GM12878 (cell line): Measurements from ENCODE around the gene DOCK7. TPM values are rescaled to one million over a fixed set of nuclear protein-coding genes. Genes with fewer than 3 reads are reported as not detected.

Experiments
- ATAC-seq: fragments of 200-7000 bp; cut with Tn5 transposase; 3 replicates; pipeline ENCODE4 v1.9.1; 2020; ENCODE audit warnings: mild to moderate bottlenecking, moderate library complexity
- BruUV-seq: library from RNA; stranded (reverse); fragments of 400-500 nt; replicated peaks from 2 replicates; lab custom pipeline; 2021; lab: Mats Ljungman, UMichigan
- CTCF ChIA-PET: fragments of 300-600 bp; sonication (Branson Sonifier 250); formaldehyde crosslinking; extraction: SDS; loops from one replicate; lab custom pipeline; 2021; ENCODE audit warnings: inconsistent platforms; lab: Yijun Ruan, JAX
- POLR2A ChIA-PET: fragments of 350-600 bp; formaldehyde crosslinking; extraction: SDS; loops from one replicate; lab custom pipeline; 2021; ENCODE audit warnings: inconsistent platforms; lab: Charles Lee
- RAD21 ChIA-PET: fragments of 300-600 bp; sonication (Branson Sonifier 250); formaldehyde crosslinking; loops from one replicate; lab custom pipeline; 2023; ENCODE audit warnings: antibody characterized with exemption; ENCODE audit not compliant: unreplicated experiment; lab: Charles Lee
- SMC1A ChIA-PET: fragments of 300-600 bp; sonication (Branson Sonifier 250); formaldehyde crosslinking; loops from one replicate; lab custom pipeline; 2023; ENCODE audit not compliant: unreplicated experiment, uncharacterized antibody; lab: Charles Lee
- DNase-seq: peaks from one replicate; pipeline ENCODE4 v3.0.0-alpha.2; 2011; ENCODE audit warnings: low read depth, low spot score
- FAIRE-seq: peaks from 3 replicates; lab custom pipeline; 2011; peaks lifted over from hg19 to GRCh38; lab: Jason Lieb, UNC
- H2AFZ ChIP-seq: 2 replicates; pipeline ENCODE4 v1.6.0; 2011; ENCODE audit warnings: low read depth, low read length, control low read depth; ENCODE audit not compliant: control insufficient read depth
- H3K27ac ChIP-seq: 2 replicates; pipeline ENCODE4 v1.5.1; 2011; ENCODE audit warnings: control low read depth; ENCODE audit not compliant: control insufficient read depth, insufficient read depth
- H3K27me3 ChIP-seq, 2 experiments: replicated peaks in 1 of 2; 2 replicates each; pipeline versions ENCODE4 v1.6.0 to v1.6.1; 2011; ENCODE audit warnings: low read length in 1 of 2; ENCODE audit not compliant: control insufficient read depth in 2 of 2, insufficient read depth in 2 of 2
- H3K36me3 ChIP-seq, 2 experiments: 2 replicates each; pipeline ENCODE4 v1.5.1; 2011; ENCODE audit warnings: low read length in 1 of 2; ENCODE audit not compliant: control insufficient read depth in 2 of 2, insufficient read depth in 2 of 2
- H3K4me1 ChIP-seq: 2 replicates; pipeline ENCODE4 v1.6.1; 2011; ENCODE audit warnings: mild to moderate bottlenecking, low read length, moderate library complexity, mixed read lengths; ENCODE audit not compliant: control insufficient read depth, insufficient read depth
- H3K4me2 ChIP-seq: 2 replicates; pipeline ENCODE4 v1.6.0; 2011; ENCODE audit warnings: control low read depth; ENCODE audit not compliant: control insufficient read depth, insufficient read depth
- H3K4me3 ChIP-seq: fragments of 200-600 bp; sonication (generic); 2 replicates; pipeline ENCODE4 v1.5.1; 2016
- H3K79me2 ChIP-seq: 2 replicates; pipeline ENCODE4 v1.6.0; 2011; ENCODE audit warnings: low read length; ENCODE audit not compliant: control insufficient read depth, insufficient read depth
- H3K9ac ChIP-seq: 2 replicates; pipeline ENCODE4 v1.8.0; 2011; ENCODE audit warnings: low read length, control low read depth, mixed read lengths; ENCODE audit not compliant: control insufficient read depth, insufficient read depth
- H3K9me3 ChIP-seq: replicated peaks from 3 replicates; pipeline ENCODE4 v1.5.1; 2011; ENCODE audit warnings: mild to moderate bottlenecking, low read length; ENCODE audit not compliant: control insufficient read depth, insufficient read depth
- H4K20me1 ChIP-seq: 2 replicates; pipeline ENCODE4 v1.6.0; 2011; ENCODE audit not compliant: control insufficient read depth, insufficient read depth
- ASH2L ChIP-seq: fragments of 300-600, 200-600 bp; sonication (generic); IDR thresholded peaks from 2 replicates; pipeline ENCODE4 v1.6.1; 2017; ENCODE audit warnings: low read depth, mild to moderate bottlenecking, borderline replicate concordance
- ATF2 ChIP-seq: IDR thresholded peaks from 2 replicates; pipeline ENCODE4 v1.6.1; 2012; ENCODE audit warnings: low read length, inconsistent platforms
- BCL3 ChIP-seq: IDR thresholded peaks from 2 replicates; pipeline ENCODE4 v1.6.1; 2011; ENCODE audit warnings: borderline replicate concordance, low read depth, mild to moderate bottlenecking, moderate library complexity, low read length; ENCODE audit not compliant: insufficient read depth, poor library complexity, severe bottlenecking
- CHD1 ChIP-seq: IDR thresholded peaks from 2 replicates; pipeline ENCODE4 v1.6.1; 2012; ENCODE audit warnings: low read depth, low read length, improper control_type of control experiment
- FOS ChIP-seq: IDR thresholded peaks from 3 replicates; pipeline ENCODE4 v1.6.1; 2011; ENCODE audit warnings: borderline replicate concordance; ENCODE audit not compliant: insufficient read length; ENCODE audit errors: extremely low read depth
- FOXK2 ChIP-seq: fragments of 450-650 bp; IDR thresholded peaks from 2 replicates; pipeline ENCODE4 v1.6.1; 2017; ENCODE audit warnings: mild to moderate bottlenecking, moderate library complexity
- HDGF ChIP-seq: fragments of 450-650 bp; IDR thresholded peaks from 2 replicates; pipeline ENCODE4 v1.6.1; 2016; ENCODE audit warnings: antibody characterized with exemption
- SIX5 ChIP-seq: IDR thresholded peaks from 2 replicates; pipeline ENCODE4 v1.6.1; 2011; ENCODE audit warnings: mild to moderate bottlenecking, low read depth, low read length, moderate library complexity; ENCODE audit not compliant: severe bottlenecking
- SMARCA5 ChIP-seq: fragments of 450-650 bp; IDR thresholded peaks from 2 replicates; pipeline ENCODE4 v1.6.1; 2017; ENCODE audit warnings: mild to moderate bottlenecking
- SUZ12 ChIP-seq: fragments of 200-600 bp; sonication (generic); IDR thresholded peaks from one replicate; pipeline ENCODE4 v1.6.1; 2018; ENCODE audit warnings: antibody characterized with exemption, mild to moderate bottlenecking; ENCODE audit not compliant: unreplicated experiment
- YBX1 ChIP-seq: fragments of 450-650 bp; IDR thresholded peaks from 2 replicates; pipeline ENCODE4 v1.6.1; 2016; ENCODE audit warnings: antibody characterized with exemption
- ZBTB40 ChIP-seq: fragments of 450-650 bp; IDR thresholded peaks from 2 replicates; pipeline ENCODE4 v1.6.1; 2016; ENCODE audit warnings: mild to moderate bottlenecking, moderate library complexity, borderline replicate concordance
- WGBS: methylation state at CpG from one replicate; pipeline ENCODE4 v1.1.6; 2016; ENCODE audit warnings: low lambda C conversion rate; ENCODE audit not compliant: insufficient replicate concordance, insufficient coverage; ENCODE audit errors: missing lambda C conversion rate; 5-methylcytosine and 5-hydroxymethylcytosine counted together
- in situ Hi-C: fragments of 300-500 bp; cut with MboI; formaldehyde crosslinking; loops from 9 replicates; pipeline ENCODE4 v1.14.3; 2018; ENCODE audit warnings: mixed read lengths
- intact Hi-C: fragments of 100-400 bp; cut with micrococcal nuclease; formaldehyde crosslinking; loops from one replicate; pipeline ENCODE4 v1.14.2; 2022; ENCODE audit not compliant: unreplicated experiment
- polyA plus RNA-seq, 11 experiments: library from polyadenylated mRNA; depleted of rRNA in 4 of 11; unstranded in 6 of 11; stranded (reverse) in 5 of 11; fragments of >200 nt; fragmentation: Nextera tagmentation in 4 of 11; fragmentation: Illumina TruSeq in 1 of 11; extraction: Ambion mirVana in 4 of 11; extraction: Trizol in 1 of 11; gene quantifications; 1 replicate in 1 of 11; 2 replicates in 10 of 11; pipeline versions ENCODE4 v1.2.1 to v1.2.3, GENCODE V29; 2011 to 2016; ENCODE audit warnings: inconsistent platforms in 2 of 11, missing spikeins in 2 of 11, low read depth in 1 of 11
- total RNA-seq, 4 experiments: library from RNA; depleted of rRNA in 3 of 4; stranded (reverse); fragments of >200 nt in 3 of 4; fragmentation: Illumina TruSeq in 1 of 4; extraction: Trizol in 1 of 4; gene quantifications; 2 replicates each; pipeline versions ENCODE4 v1.2.1 to v1.2.3, GENCODE V29; 2013 to 2021
- TF ChIP-seq, protein P1 (sequence below): IDR thresholded peaks from 2 replicates; pipeline ENCODE4 v1.6.1; 2012; ENCODE audit warnings: low read depth, low read length, improper control_type of control experiment
- TF ChIP-seq, protein P2 (sequence below): fragments of 150-350 bp; IDR thresholded peaks from 2 replicates; pipeline ENCODE4 v1.6.1; 2014; ENCODE audit warnings: mild to moderate bottlenecking, low read depth, low read length

DOCK7 gene
- total and polyA plus RNA-seq, 10 of the 15 experiments (the other 5 are each of a cell fraction or from before 2014, with no cell fraction given) = 4.8 to 34.6 (median 26.9) TPM

DNA sequence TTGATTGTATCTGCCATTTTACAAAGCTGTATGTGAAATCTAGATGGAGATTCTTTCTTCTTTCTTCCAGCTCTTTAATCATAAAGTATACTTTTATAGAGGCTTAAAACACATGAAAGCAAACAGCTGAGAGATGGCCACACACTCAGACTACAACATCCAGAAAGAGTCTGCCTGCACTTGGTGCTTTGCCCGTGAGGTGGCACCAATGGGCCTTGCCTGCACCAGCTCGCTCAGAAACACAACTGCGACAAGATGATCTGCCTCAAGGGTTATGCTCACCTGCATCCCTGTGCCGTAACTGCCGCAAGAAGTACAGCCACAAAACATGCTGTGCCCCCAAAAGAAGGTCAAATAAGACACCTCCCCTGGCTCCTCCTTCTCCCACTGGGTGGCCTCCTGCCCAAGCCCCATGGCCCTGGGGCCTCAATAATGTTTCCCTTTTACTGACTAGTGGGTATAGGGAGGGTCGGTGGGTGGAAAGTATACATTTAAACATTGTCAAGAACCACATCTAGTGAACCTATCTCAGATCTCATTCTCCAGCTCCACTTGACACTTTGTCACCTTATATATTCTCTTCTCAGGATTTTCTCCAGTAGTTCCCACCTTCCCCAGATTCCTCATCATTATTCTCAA is 157.6 kb downstream of the DOCK7 start:
- H3K27me3 ChIP-seq = no peaks in the 10 kb centered on the region
- 88% methylated on average over 6 of the region's 6 CpGs for WGBS
- ChIA-PET POLR2A (no interaction called here), SMC1A (interaction anchor here (0.9 to 3.2 kb wide), 5 partner anchors 9 to 216 kb away, joined by 3 to 21 read pairs (median 3); no protein-coding TSS in a partner anchor), RAD21 (interaction anchor here (0.6 to 1.5 kb wide), 3 partner anchors 152 to 457 kb away, joined by 3 to 5 read pairs (median 3); no protein-coding TSS in a partner anchor), CTCF (interaction anchor here (0.8 to 3.2 kb wide), 6 partner anchors 8 to 217 kb away, joined by 3 to 18 read pairs (median 4); no protein-coding TSS in a partner anchor)
- H3K79me2 ChIP-seq = no peaks in the 10 kb centered on the region
- H3K9me3 ChIP-seq = no peaks in the 10 kb centered on the region
- no peak overlapping the region for H3K9ac ChIP-seq
- no peak for FAIRE-seq
- in situ Hi-C loops = no loop called here
- BruUV-seq = no TSS peak
- no peak for DNase-seq
- H3K4me2 ChIP-seq = no peak overlapping the region
- H3K36me3 ChIP-seq = no peaks in the 10 kb centered on the region; a peak in 2 of 4 replicates
- ATAC-seq = no peak
- no peak for TF ChIP-seq SUZ12
- TF ChIP-seq CHD1 = no peak
- TF ChIP-seq HDGF = no peak
- no peak for TF ChIP-seq FOXK2
- TF ChIP-seq, protein P1, sequence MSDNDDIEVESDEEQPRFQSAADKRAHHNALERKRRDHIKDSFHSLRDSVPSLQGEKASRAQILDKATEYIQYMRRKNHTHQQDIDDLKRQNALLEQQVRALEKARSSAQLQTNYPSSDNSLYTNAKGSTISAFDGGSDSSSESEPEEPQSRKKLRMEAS = no peak
- TF ChIP-seq ZBTB40 = no peak
- no peak for TF ChIP-seq ATF2
- no peak for TF ChIP-seq YBX1
- no peak for TF ChIP-seq ASH2L
- TF ChIP-seq BCL3 = no peak
- TF ChIP-seq SMARCA5 = no peak
- TF ChIP-seq SIX5 = no peak
- TF ChIP-seq FOS = no peak
- TF ChIP-seq, protein P2, sequence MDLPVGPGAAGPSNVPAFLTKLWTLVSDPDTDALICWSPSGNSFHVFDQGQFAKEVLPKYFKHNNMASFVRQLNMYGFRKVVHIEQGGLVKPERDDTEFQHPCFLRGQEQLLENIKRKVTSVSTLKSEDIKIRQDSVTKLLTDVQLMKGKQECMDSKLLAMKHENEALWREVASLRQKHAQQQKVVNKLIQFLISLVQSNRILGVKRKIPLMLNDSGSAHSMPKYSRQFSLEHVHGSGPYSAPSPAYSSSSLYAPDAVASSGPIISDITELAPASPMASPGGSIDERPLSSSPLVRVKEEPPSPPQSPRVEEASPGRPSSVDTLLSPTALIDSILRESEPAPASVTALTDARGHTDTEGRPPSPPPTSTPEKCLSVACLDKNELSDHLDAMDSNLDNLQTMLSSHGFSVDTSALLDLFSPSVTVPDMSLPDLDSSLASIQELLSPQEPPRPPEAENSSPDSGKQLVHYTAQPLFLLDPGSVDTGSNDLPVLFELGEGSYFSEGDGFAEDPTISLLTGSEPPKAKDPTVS = no peak
- no peak overlapping the region for H2AFZ ChIP-seq
- H4K20me1 ChIP-seq = no peaks in the 10 kb centered on the region
- no peaks in the 10 kb centered on the region for H3K4me1 ChIP-seq
- H3K27ac ChIP-seq = no peak overlapping the region
- H3K4me3 ChIP-seq = no peak overlapping the region
- intact Hi-C loops = no loop called here
